ENCODE data around the gene IL2RG.

Gene IL2RG

DNA sequence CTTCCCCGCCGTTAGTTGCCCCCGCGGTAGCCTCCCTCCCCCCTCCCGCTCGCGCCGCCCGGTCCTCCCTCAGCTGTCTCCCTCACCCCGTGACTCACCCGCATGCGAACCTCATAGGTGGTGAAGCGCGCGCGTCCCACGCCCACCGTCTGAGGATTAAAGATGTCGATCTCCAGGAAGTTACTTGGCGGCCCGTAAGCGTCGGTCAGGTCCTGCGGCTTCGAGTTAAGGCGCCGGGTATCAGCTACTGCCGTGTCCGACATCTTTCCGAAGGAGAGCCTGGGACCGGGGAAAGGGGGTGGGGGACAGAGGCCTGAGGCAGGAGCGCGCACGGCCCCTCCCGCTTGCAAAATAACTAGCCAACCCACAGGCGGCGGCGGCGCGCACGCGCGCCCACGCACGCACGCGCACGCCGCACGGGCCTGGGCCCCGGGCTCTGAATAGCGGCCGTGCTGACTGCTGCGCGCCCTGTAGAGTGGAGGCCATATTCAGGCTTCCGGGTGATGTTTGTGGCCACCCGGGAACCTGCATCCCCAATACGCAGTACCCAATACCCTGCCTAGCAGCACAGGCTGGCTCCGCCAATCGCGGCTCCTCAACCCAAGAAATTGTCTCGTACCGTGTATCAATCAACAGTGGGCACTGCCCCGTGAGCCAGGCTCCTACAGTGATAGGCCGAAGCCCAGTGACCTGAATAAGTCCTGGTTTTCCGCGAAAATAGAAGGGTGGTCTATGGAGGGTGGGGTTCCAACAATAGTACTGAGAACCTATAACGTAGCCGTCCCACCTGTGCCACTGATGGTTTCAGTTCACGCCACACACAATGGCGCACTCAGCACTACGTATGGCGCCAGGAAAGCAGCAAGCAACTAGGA, 43.1 kb downstream of the IL2RG start, which contains the start of gene SNX12:
SNX12 (minus strand) TSS at position 291 of the 875 bp plus-strand sequence; CDS start at position 263, 28 bp downstream.
- DNase-seq: peak; percentile 90

DNA sequence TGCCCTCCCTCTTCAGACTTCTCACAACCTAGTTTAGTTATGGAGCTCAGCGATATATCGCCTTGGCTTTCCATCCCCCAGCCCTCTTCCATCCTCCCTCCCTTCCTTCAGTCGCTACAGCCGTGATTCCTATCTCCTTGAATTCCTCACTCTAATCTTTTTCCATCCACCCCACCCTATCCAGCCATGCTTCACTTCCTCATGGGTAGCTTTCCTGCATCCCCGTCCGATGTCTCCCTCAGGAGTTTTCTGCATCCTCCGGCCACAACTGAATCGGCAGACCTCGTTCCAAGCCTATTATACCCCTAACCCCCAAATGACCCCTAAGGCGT, 43.7 kb downstream of the IL2RG start:
- DNase-seq: no peak

DNA sequence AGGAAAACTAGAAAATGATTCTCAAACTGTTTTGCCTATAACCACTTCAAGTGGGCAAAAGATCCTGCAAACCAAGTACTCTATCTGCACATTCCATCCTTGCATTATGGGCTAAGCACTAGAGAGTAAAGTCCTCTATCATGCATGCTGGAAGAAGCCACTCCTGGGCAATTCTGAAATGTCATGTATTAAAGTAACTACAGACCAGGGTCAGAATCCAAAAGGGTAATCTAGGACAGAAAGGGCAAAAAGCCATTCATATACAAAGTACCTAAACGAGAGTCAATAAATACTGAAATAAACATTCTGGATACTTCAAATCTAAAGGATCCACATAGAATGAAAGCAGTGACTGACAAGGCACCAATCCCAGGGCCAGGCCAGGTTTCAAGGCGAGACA, 44.3 kb downstream of the IL2RG start:
- no peak for DNase-seq

DNA sequence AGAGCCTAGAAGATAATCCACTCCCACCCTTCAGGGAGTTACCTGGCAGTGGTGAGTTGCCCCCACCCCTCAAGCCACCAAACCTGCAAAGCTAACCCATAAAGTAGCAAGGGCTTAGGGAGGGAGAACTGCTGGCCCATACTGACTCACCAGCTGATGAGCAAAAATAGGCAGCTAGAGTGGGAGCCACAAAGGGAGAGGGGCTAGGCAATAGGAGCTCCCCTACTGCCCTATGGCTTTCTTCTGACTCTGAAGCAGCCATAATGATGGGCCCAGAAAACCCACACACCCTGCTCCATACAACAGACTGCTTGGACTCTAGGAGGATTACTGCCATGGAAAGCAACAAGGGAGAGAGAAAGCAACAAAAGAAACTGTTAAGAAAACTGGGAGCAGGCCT, 51.2 kb downstream of the IL2RG start:
- no peak for DNase-seq

DNA sequence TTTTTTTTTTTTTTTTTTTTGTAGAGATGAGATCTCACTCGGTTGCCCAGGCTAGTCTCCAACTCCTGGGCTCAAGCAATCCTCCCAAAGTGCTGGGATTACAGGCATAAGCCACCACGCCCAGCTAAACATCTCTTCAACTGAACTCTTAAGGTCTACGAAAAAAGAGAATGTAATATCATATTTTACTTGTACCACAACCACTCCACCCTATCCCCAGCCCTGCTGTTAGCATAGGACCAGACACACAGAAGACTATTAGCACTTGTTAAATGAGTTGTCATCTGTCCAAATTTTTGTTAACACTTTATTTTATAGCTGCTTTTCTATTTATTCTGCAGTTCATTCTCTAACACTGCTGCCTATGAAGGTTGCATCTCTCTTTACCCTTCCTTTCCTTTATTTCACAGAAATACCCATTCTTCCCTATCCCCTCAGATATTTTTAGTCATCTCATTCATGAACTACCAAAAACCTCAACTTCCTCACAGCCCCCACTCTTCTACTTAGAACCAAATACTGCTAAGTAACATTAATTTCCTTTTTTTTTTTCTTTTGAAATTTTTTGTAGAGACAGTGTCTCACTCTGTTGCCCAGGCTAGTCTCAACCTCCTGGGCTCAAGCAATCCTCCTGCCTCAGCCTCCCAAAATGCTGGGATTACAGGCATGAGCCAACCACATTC, 53.4 kb downstream of the IL2RG start:
- DNase-seq: no peak

Data from NCI-H1105 (cell line).